BLaER1 treated with 17β-estradiol and CSF1 and Interleukin-3, amounts not matched to agents 10 nM and 100 nM (cell line): ENCODE data around the gene CDH4.

ENCODE experiments used
- H3K27ac ChIP-seq, 11 experiments: shearing (Covaris generic); formaldehyde crosslinking; 2 replicates each; pipeline ENCODE4 v1.8.1; 2022
- H3K27me3 ChIP-seq, 11 experiments: shearing (Covaris generic); formaldehyde crosslinking; 2 replicates each; pipeline ENCODE4 v1.8.1; 2022
- H3K36me3 ChIP-seq, 11 experiments: shearing (Covaris generic); formaldehyde crosslinking; 2 replicates each; pipeline ENCODE4 v1.8.1; 2022
- H3K4me1 ChIP-seq, 10 experiments: shearing (Covaris generic); formaldehyde crosslinking; 2 replicates each; pipeline ENCODE4 v1.8.1; 2022
- H3K4me2 ChIP-seq, 11 experiments: shearing (Covaris generic); formaldehyde crosslinking; 2 replicates each; pipeline ENCODE4 v1.8.1; 2022
- H3K4me3 ChIP-seq, 10 experiments: shearing (Covaris generic); formaldehyde crosslinking; 2 replicates each; pipeline ENCODE4 v1.8.1; 2022
- H3K9ac ChIP-seq, 11 experiments: shearing (Covaris generic); formaldehyde crosslinking; 2 replicates each; pipeline ENCODE4 v1.8.1; 2022
- H3K9me3 ChIP-seq, 11 experiments: shearing (Covaris generic); formaldehyde crosslinking; replicated peaks in 1 of 11; 2 replicates each; pipeline ENCODE4 v1.8.1; 2022
- H4K20me1 ChIP-seq, 11 experiments: shearing (Covaris generic); formaldehyde crosslinking; 2 replicates each; pipeline ENCODE4 v1.8.1; 2022
- Cebpa-rat ChIP-seq, 11 experiments: shearing (Covaris generic); IDR thresholded peaks; 2 replicates each; pipeline ENCODE4 v1.8.1; 2022

Gene CDH4

GRCh38 chr20:61746781-61747180 is 494.7 kb downstream of the CDH4 start:
- H3K4me2 ChIP-seq = peak overlapping the region; percentile 76 to 97 (median 88); a peak in 19 of 22 replicates
- H4K20me1 ChIP-seq = peaks cover 0 to 97% (median 23%) of the 10 kb centered on the region in 11 experiments; a peak in 15 of 22 replicates
- H3K4me3 ChIP-seq = no peak overlapping the region
- TF ChIP-seq Cebpa-rat (IDR thresholded peaks at IDR 0.05) = no peak
- peaks cover 0 to 7% (median 0%) of the 10 kb centered on the region in 11 experiments; a peak in 3 of 22 replicates for H3K36me3 ChIP-seq
- H3K27ac ChIP-seq = no peak overlapping the region
- H3K9me3 ChIP-seq = peaks cover 21 to 35% (median 24%) of the 10 kb centered on the region in 11 experiments
- H3K9ac ChIP-seq = no peak overlapping the region
- peaks cover 0 to 24% (median 17%) of the 10 kb centered on the region in 11 experiments; a peak in 11 of 22 replicates for H3K27me3 ChIP-seq
- peaks cover 44 to 66% (median 59%) of the 10 kb centered on the region in 10 experiments for H3K4me1 ChIP-seq

- H3K4me2 ChIP-seq = peak overlapping the region in 6 of 11 experiments; percentile 4 to 45 (median 22); a peak in 8 of 22 replicates
- peaks cover 0 to 18% (median 7%) of the 10 kb centered on the region in 11 experiments; a peak in 10 of 22 replicates for H3K27me3 ChIP-seq
- no peak overlapping the region for H3K4me3 ChIP-seq
- H3K9me3 ChIP-seq = peaks cover 23 to 36% (median 27%) of the 10 kb centered on the region in 11 experiments
- peaks cover 42 to 66% (median 53%) of the 10 kb centered on the region in 10 experiments for H3K4me1 ChIP-seq
- no peak overlapping the region for H3K27ac ChIP-seq
- peaks cover under 1 to 90% (median 20%) of the 10 kb centered on the region in 11 experiments; a peak in 15 of 22 replicates for H4K20me1 ChIP-seq
- no peak for TF ChIP-seq Cebpa-rat (IDR thresholded peaks at IDR 0.05)
- peaks cover 0 to 14% (median 0%) of the 10 kb centered on the region in 11 experiments; a peak in 3 of 22 replicates for H3K36me3 ChIP-seq
- no peak overlapping the region for H3K9ac ChIP-seq
These were observed 496.3 kb downstream of the CDH4 start for GRCh38 chr20:61748376-61748775.

- H3K4me3 ChIP-seq = no peak overlapping the region
- peaks cover 23 to 36% (median 27%) of the 10 kb centered on the region in 11 experiments for H3K9me3 ChIP-seq
- peaks cover 0 to 11% (median 0%) of the 10 kb centered on the region in 11 experiments; a peak in 4 of 22 replicates for H3K27me3 ChIP-seq
- H3K9ac ChIP-seq = no peak overlapping the region
- no peak for TF ChIP-seq Cebpa-rat (IDR thresholded peaks at IDR 0.05)
- H4K20me1 ChIP-seq = peaks cover 3 to 78% (median 23%) of the 10 kb centered on the region in 11 experiments; a peak in 15 of 22 replicates
- H3K4me2 ChIP-seq = no peak overlapping the region; a peak in 2 of 22 replicates
- H3K27ac ChIP-seq = no peak overlapping the region
- H3K36me3 ChIP-seq = peaks cover 0 to 14% (median 0%) of the 10 kb centered on the region in 11 experiments; a peak in 3 of 22 replicates
- H3K4me1 ChIP-seq = peaks cover 42 to 66% (median 53%) of the 10 kb centered on the region in 10 experiments
These were observed 497.5 kb downstream of the CDH4 start for GRCh38 chr20:61749406-61750075.

GRCh38 chr20:61750093-61750492 is 498.0 kb downstream of the CDH4 start:
- Histone ChIP-seq H3K36me3 (peaks cover 0 to 14% (median 0%) of the 10 kb centered on the region in 11 experiments; a peak in 3 of 22 replicates), H3K4me2 (no peak overlapping the region), H3K4me1 (peaks cover 42 to 66% (median 53%) of the 10 kb centered on the region in 10 experiments), H3K27me3 (0 out of 22 replicates have a peak, but pooled peaks cover 0 to 8% (median 0%) of the 10 kb centered on the region in 11 experiments), H3K27ac (no peak overlapping the region), H3K9ac (no peak overlapping the region), H3K9me3 (peaks cover 23 to 36% (median 27%) of the 10 kb centered on the region in 11 experiments), H4K20me1 (peaks cover 0 to 73% (median 20%) of the 10 kb centered on the region in 11 experiments; a peak in 13 of 22 replicates), H3K4me3 (no peak overlapping the region)
- TF ChIP-seq Cebpa-rat (IDR thresholded peaks at IDR 0.05) = no peak

GRCh38 chr20:61752576-61752975 is 500.5 kb downstream of the CDH4 start:
- Histone ChIP-seq H3K4me1 (peaks cover 35 to 66% (median 49%) of the 10 kb centered on the region in 10 experiments), H3K27me3 (no peaks in the 10 kb centered on the region)

GRCh38 chr20:61753316-61753942 is 501.4 kb downstream of the CDH4 start:
- TF ChIP-seq Cebpa-rat (IDR thresholded peaks at IDR 0.05) = peak in 2 of 11 experiments; percentile 25 to 68; a peak in 2 of 22 replicates
- Histone ChIP-seq H3K4me1 (peaks cover 43 to 68% (median 53%) of the 10 kb centered on the region in 10 experiments), H3K36me3 (peaks cover 0 to 14% (median 0%) of the 10 kb centered on the region in 11 experiments; a peak in 3 of 22 replicates), H3K4me3 (peak overlapping the region in 8 of 10 experiments; percentile 2 to 64 (median 32); a peak in 12 of 20 replicates), H3K9ac (peak overlapping the region in 8 of 11 experiments; percentile 5 to 73 (median 31); a peak in 14 of 22 replicates), H3K9me3 (peaks cover 22 to 28% (median 24%) of the 10 kb centered on the region in 11 experiments), H4K20me1 (peaks cover 0 to 39% (median 11%) of the 10 kb centered on the region in 11 experiments; a peak in 13 of 22 replicates), H3K27me3 (no peaks in the 10 kb centered on the region), H3K4me2 (peak overlapping the region; percentile 80 to 94 (median 89)), H3K27ac (peak overlapping the region in 3 of 11 experiments; percentile 16 to 42 (median 22); a peak in 7 of 22 replicates)

More at GRCh38 chr20:61752576-61752975, 500.5 kb downstream of the CDH4 start:
- Histone ChIP-seq H3K9me3 (peaks cover 23 to 30% (median 26%) of the 10 kb centered on the region in 11 experiments), H3K4me3 (peak overlapping the region in 2 of 10 experiments; percentile 60 to 64; a peak in 3 of 20 replicates), H3K27ac (no peak overlapping the region), H3K4me2 (peak overlapping the region; percentile 80 to 94 (median 89); a peak in 19 of 22 replicates), H3K9ac (no peak overlapping the region), H3K36me3 (peaks cover 0 to 14% (median 0%) of the 10 kb centered on the region in 11 experiments; a peak in 3 of 22 replicates), H4K20me1 (peaks cover 0 to 48% (median 11%) of the 10 kb centered on the region in 11 experiments; a peak in 12 of 22 replicates)
- no peak for TF ChIP-seq Cebpa-rat (IDR thresholded peaks at IDR 0.05)

- H3K4me2 ChIP-seq = peak overlapping the region; percentile 80 to 94 (median 89)
- peak overlapping the region in 4 of 11 experiments; percentile 16 to 42 (median 30); a peak in 8 of 22 replicates for H3K27ac ChIP-seq
- H3K9me3 ChIP-seq = peaks cover 22 to 28% (median 24%) of the 10 kb centered on the region in 11 experiments
- H3K36me3 ChIP-seq = peaks cover 0 to 14% (median 0%) of the 10 kb centered on the region in 11 experiments; a peak in 3 of 22 replicates
- no peaks in the 10 kb centered on the region for H3K27me3 ChIP-seq
- peak overlapping the region in 8 of 11 experiments; percentile 5 to 73 (median 31); a peak in 14 of 22 replicates for H3K9ac ChIP-seq
- H3K4me1 ChIP-seq = peaks cover 45 to 70% (median 54%) of the 10 kb centered on the region in 10 experiments
- H4K20me1 ChIP-seq = peaks cover 0 to 34% (median 11%) of the 10 kb centered on the region in 11 experiments; a peak in 13 of 22 replicates
- TF ChIP-seq Cebpa-rat (IDR thresholded peaks at IDR 0.05) = no peak
- H3K4me3 ChIP-seq = peak overlapping the region in 8 of 10 experiments; percentile 2 to 64 (median 32); a peak in 10 of 20 replicates
These were observed 502.2 kb downstream of the CDH4 start for GRCh38 chr20:61753987-61754956.
